ENCODE data around the gene CXCL16. TPM values are rescaled to one million over a fixed set of nuclear protein-coding genes. Genes with fewer than 3 reads are reported as not detected.

Gene CXCL16
- total and polyA plus RNA-seq, 2 of the 13 experiments (the other 11 are each of a cell fraction or from before 2014, with no cell fraction given) = 9.4 to 101 TPM

- peak in 1 of 2 experiments; percentile 84; a peak in 2 of 4 replicates for TF ChIP-seq EP300 (IDR thresholded peaks at IDR 0.05; ENCODE audit: low read depth in 2 of 2, low read length in 2 of 2)
- peak; percentile 68; the same call in 1 of the 2 replicates for TF ChIP-seq EP300 (CRISPR knock-in tag; IDR thresholded peaks at IDR 0.05; ENCODE audit: borderline replicate concordance)
- TF ChIP-seq ZNF547 (CRISPR knock-in tag; IDR thresholded peaks at IDR 0.05) = no peak
- TF ChIP-seq BCLAF1 (IDR thresholded peaks at IDR 0.05) = no peak
- peak; percentile 70 for TF ChIP-seq GFI1 (CRISPR knock-in tag; IDR thresholded peaks at IDR 0.05; ENCODE audit: borderline replicate concordance)
- no peak for TF ChIP-seq ATF6 (CRISPR knock-in tag; conservative IDR thresholded peaks at IDR 0.05)
- TF ChIP-seq, protein P1, sequence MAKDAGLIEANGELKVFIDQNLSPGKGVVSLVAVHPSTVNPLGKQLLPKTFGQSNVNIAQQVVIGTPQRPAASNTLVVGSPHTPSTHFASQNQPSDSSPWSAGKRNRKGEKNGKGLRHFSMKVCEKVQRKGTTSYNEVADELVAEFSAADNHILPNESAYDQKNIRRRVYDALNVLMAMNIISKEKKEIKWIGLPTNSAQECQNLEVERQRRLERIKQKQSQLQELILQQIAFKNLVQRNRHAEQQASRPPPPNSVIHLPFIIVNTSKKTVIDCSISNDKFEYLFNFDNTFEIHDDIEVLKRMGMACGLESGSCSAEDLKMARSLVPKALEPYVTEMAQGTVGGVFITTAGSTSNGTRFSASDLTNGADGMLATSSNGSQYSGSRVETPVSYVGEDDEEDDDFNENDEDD (CRISPR knock-in tag; IDR thresholded peaks at IDR 0.05; ENCODE audit: borderline replicate concordance) = peak; percentile 73; the same call in 1 of the 2 replicates
- TF ChIP-seq HOXA5 (CRISPR knock-in tag; IDR thresholded peaks at IDR 0.05) = peak; percentile 81; the same call in 1 of the 2 replicates
- no peak for TF ChIP-seq PLSCR1 (CRISPR knock-in tag; IDR thresholded peaks at IDR 0.05; ENCODE audit: borderline replicate concordance)
- peak; percentile 95 for TF ChIP-seq HDAC1 (CRISPR knock-in tag; IDR thresholded peaks at IDR 0.05)
- TF ChIP-seq DR1 (CRISPR knock-in tag; IDR thresholded peaks at IDR 0.05) = 0 out of 2 replicates have a peak, but pooled peaks have one; percentile 55
- TF ChIP-seq NFIC (IDR thresholded peaks at IDR 0.05; ENCODE audit: low read length) = no peak
- TF ChIP-seq HDAC2 (CRISPR knock-in tag; IDR thresholded peaks at IDR 0.05) = peak; percentile 92
- no peak for TF ChIP-seq ZFP62 (CRISPR knock-in tag; IDR thresholded peaks at IDR 0.05)
- peak; percentile 93 for TF ChIP-seq MYC (CRISPR knock-in tag; IDR thresholded peaks at IDR 0.05; ENCODE audit: borderline replicate concordance)
- no peak for TF ChIP-seq ZBTB8A (CRISPR knock-in tag; IDR thresholded peaks at IDR 0.05; ENCODE audit: borderline replicate concordance, low read depth)
- peak; percentile 92 for TF ChIP-seq MNT (IDR thresholded peaks at IDR 0.05)
- no peak for TF ChIP-seq ZBTB21 (CRISPR knock-in tag; IDR thresholded peaks at IDR 0.05)
Observed at GRCh38 chr17:4771519-4772234, 31.9 kb upstream of the CXCL16 start, which contains the start of gene TM4SF5 (continued).

All from HepG2 (cell line).